Measurements from ENCODE around the gene DIP2C.
"Not testable (repeated sequence)": the region's sequence is repeated elsewhere in the genome, so short reads cannot be mapped to it uniquely, and the experiment has no call there.

The DIP2C gene

GRCh38 chr10:436911-437665 lies 252.4 kb downstream of the DIP2C start:
- DNase-seq, result no peak

GRCh38 chr10:436013-436697 lies 253.3 kb downstream of the DIP2C start:
- DNase-seq, result no peak

GRCh38 chr10:435397-435796 lies 254.1 kb downstream of the DIP2C start:
- no peak for DNase-seq

GRCh38 chr10:429696-430095 lies 259.8 kb downstream of the DIP2C start:
- DNase-seq, result no peak

DNA sequence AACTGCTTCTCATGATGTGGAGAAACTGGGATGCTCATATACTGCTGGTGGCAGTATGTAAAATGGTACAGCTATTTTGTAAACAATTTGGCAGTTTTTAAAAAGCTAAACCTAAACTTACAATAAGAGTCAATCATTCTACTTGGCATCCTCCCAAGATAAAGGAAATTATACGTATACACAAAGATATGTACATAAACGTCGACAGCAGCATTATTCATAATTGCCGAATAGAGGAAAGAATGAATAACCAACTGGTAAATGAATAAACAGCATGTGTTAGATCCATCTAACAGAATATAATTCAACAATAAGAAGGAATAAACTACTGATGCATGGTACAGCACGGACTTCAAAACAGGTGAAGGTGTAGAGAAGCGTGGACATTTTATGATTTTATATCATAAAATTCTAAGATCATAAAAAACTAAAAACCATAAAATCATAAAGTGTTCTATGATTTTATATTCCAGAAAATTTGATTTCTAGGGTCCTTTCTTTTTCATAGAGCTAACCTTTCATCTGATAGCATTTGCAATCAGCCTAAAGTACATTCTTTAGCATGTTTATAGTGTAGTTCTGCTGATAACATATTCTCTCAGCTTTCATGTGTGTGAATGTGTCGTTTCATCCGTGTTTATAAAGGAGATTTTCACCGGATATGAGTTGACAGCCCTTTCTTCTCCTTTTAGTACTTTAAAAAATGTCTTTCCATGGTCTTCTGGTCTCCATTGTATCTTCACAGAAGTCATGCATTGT lies 261.5 kb downstream of the DIP2C start:
- no peak for DNase-seq

GRCh38 chr10:425365-425764 lies 264.1 kb downstream of the DIP2C start:
- not testable (repeated sequence) for DNase-seq

GRCh38 chr10:424724-425123 lies 264.7 kb downstream of the DIP2C start:
- DNase-seq, result not testable (repeated sequence)

DNA sequence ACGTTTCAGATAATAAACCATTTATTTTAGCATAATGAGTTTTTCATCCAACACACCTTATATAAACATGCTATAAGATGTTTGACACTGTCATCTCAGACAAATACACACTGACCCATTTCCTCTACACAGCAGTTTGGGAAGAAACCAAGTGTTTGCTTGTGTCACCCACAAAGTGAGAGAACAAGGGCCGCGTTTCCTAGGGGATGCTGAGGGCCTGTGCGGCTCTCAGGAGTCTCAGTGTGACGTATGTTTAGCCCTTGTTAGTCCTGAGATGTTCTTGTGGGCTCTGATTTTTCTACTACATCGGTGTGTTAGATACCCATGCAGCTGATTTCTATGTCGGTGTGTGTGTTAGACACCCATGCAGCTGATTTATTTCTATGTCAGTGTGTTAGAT lies 266.3 kb downstream of the DIP2C start:
- no peak for DNase-seq

DNA sequence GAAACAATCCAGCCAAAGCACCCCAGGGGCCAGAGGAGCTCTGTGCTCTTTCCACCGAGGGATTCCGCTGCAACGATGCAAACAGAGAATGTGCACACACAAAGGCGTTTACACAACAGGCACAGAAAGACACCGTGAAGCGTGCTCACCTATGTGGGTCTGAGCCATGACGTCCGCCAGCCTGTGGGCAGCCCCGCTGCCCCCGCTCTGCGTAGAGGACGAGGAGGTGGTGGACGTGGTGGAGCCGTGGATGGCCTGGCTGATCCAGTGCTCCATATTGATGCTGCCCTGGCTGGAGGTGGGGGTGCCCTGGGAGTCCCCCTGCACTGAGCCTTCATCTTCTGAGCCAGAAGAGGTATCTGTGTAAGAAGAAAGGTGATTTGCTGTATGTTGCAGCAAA lies 266.8 kb downstream of the DIP2C start:
- DNase-seq, result no peak

- no peak for DNase-seq
These were observed 267.2 kb downstream of the DIP2C start for GRCh38 chr10:422241-422640.

DNA sequence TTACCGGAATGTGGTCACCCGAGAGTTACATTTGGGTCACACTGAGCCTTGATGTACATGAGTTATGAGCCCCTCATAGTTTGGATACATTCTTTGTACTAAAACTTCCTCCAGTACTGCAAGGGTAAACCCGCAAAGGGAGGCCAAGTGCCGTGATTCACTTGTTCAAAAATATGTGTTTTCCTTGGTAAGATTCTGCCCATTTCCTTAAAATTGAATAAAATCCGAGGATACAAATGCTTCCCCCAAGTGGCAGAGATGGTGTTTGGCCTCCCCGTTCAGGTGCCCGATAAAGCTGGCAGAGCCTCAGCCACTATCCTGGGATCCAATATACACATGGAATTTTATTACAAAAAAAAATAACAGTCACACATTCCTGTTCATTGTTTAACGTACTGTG lies 268.3 kb downstream of the DIP2C start:
- DNase-seq, result no peak

GRCh38 chr10:420154-421121 lies 269.0 kb downstream of the DIP2C start:
- DNase-seq, result no peak

- no peak for DNase-seq
These were observed 270.6 kb downstream of the DIP2C start for GRCh38 chr10:418894-419293.

DNA sequence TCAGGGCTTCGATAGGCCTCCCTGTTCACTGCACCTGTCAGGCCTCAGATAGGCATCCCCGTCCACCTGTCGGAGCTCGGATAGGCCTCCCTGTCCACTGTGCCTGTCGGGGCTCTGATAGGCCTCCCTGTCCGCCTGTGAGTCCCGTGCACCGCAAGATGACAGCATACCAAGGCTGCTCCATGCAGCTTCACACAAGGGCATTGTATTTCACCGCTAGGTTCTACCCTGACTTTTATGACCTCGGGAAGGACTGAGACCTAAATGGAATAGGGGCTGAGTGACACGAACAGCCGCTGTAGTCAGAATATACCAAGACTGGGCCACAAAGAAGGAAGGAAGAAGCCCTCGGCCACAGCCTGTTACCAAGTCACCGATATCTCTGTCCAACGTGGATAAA lies 271.2 kb downstream of the DIP2C start:
- DNase-seq, result no peak

GRCh38 chr10:416091-416515 lies 273.4 kb downstream of the DIP2C start:
- DNase-seq, result no peak

GRCh38 chr10:413662-414071 lies 275.8 kb downstream of the DIP2C start:
- no peak for DNase-seq

GRCh38 chr10:412109-412508 lies 277.4 kb downstream of the DIP2C start:
- no peak for DNase-seq

DNA sequence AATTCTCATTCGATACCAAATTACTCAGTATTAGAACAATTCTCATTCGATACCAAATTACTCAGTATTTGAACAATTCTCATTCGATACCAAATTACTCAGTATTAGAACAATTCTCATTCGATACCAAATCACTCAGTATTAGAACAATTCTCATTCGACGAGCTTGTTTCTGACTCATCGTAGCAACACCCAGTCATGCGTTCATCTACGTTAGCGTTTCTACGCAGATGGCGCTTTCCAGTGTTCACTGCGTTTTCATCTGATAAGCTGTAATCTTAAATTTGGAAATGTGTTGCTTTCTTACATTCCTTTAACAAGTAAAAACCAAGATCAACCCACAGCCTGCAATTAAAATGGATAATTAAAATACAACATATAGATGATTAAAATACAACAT lies 277.9 kb downstream of the DIP2C start:
- no peak for DNase-seq

GRCh38 chr10:409408-410040 lies 279.9 kb downstream of the DIP2C start:
- DNase-seq, result no peak

- DNase-seq, result no peak
These were observed 281.2 kb downstream of the DIP2C start for GRCh38 chr10:408236-408635.

DNA sequence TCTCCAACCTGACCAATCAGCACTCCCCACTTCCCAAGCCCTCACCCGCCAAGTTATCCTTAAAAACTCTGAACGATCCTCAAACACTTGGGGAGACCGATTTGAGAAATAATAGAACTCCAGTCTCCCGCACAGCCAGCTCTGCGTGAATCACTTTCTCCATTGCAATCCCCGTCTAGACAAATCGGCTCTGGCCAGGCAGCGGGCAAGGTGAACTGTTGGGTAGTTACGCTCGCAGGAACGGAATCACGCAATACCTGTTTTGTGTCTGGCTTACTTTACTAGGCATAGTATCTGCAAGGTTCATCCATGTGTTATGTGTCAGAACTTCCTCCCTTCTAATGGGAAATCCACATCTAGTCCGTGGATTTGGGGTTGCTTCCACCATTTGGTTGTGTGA lies 282.5 kb downstream of the DIP2C start:
- no peak for DNase-seq

DNA sequence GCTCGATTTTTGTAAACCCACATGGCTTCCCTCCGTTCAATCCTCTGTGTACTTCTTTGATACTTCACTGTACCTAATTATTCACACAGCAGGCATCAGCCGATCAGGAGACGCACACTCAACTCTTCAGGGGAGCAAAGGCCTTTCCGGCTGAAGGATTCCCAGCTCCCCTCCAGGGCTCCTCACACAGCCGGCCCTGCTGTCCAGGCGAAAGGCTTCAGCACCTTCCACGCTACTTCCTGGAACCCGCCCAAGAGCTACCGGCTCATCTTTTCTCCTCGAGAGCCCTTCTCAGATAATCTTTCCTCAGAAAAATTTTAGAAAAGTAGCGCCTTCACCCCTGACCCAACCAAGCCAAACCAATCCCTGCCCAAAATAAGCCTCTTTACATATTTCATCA lies 283.8 kb downstream of the DIP2C start:
- DNase-seq, result no peak
